Measurements from ENCODE around the gene DYNLRB2. TPM values are rescaled to one million over a fixed set of nuclear protein-coding genes. Genes with fewer than 3 reads are reported as not detected.

The DYNLRB2 gene
- total and polyA plus RNA-seq, 2 experiments from 2014 or later = not detected

DNA sequence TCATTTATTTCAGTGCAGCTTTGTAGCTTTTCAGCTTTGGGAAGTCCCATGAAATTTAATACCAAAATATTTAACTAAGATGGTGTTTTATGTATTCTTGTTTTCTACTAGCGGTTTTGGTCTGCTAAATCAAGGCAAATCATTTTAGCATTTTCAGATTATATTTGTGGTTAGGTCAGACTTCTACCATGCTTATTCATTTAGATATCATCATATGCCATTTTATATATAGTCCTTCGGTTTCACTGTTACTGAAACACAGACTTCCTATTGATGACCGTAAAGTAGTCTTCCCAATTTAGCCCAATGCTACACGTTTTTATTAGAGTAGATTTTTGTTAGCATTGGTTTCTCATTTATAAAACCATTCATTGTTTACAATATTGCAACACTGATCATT lies 5.5 kb downstream of the DYNLRB2 start (continued):
- no peak for TF ChIP-seq ZNF114 (CRISPR knock-in tag; IDR thresholded peaks at IDR 0.05)

DNA sequence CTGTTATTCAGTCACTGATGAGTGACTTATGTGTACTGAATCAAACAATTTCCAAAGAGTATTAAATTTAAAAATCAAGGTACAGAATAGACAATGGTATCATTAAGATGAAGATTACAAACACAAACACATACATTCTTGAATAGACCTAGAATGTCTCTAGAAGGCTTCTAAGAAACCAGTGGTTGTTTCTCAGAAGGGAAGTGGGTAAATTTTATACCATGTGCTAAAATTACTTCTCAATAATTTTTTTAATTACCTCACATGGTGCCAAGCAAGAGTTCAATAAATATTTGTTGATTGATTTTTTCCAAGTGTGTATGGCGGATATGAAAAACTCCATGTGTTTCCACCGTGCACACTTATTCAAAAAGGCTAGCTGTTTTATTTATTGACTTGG lies 6.4 kb downstream of the DYNLRB2 start:
- H3K9me3 Mint-ChIP-seq = no peaks in the 10 kb centered on the region
- Histone ChIP-seq H3K36me3 (ENCODE audit: insufficient read depth) (no peaks in the 10 kb centered on the region), H3K9me2 (ENCODE audit: insufficient read depth) (no peaks in the 10 kb centered on the region), H3K27me3 (ENCODE audit: insufficient read depth) (0 out of 2 replicates have a peak, but pooled peaks cover 3% of the 10 kb centered on the region), H3K4me1 (ENCODE audit: insufficient read depth) (no peaks in the 10 kb centered on the region), H3K4me2 (no peak overlapping the region), H4K20me1 (replicated peaks; ENCODE audit: insufficient read depth) (no peaks in the 10 kb centered on the region), H2AFZ (no peak overlapping the region), H3F3A (replicated peaks; ENCODE audit: low read depth) (no peaks in the 10 kb centered on the region), H3K4me3 (no peak overlapping the region), H3K79me2 (replicated peaks; ENCODE audit: insufficient read depth) (no peaks in the 10 kb centered on the region), H3K27ac (ENCODE audit: low read depth) (no peak overlapping the region)
- peaks cover 2% of the 10 kb centered on the region for H3K27me3 Mint-ChIP-seq (ENCODE audit: insufficient read depth, low read depth, poor library complexity)
- TF ChIP-seq NANOG (IDR thresholded peaks at IDR 0.05; ENCODE audit: borderline replicate concordance) (no peak), JUNB (IDR thresholded peaks at IDR 0.05; ENCODE audit: unreplicated experiment) (no peak), ZNF114 (CRISPR knock-in tag; IDR thresholded peaks at IDR 0.05) (no peak), STAT1 (IDR thresholded peaks at IDR 0.05; ENCODE audit: unreplicated experiment) (no peak), CREB1 (CRISPR knock-in tag; IDR thresholded peaks at IDR 0.05; ENCODE audit: low read depth) (no peak), POLR2AphosphoS5 (IDR thresholded peaks at IDR 0.05; ENCODE audit: low read depth) (no peak), EZH2 (IDR thresholded peaks at IDR 0.05; ENCODE audit: low read depth, unreplicated experiment) (no peak), EZH2phosphoT487 (IDR thresholded peaks at IDR 0.05; ENCODE audit: unreplicated experiment) (no peak), ZNF331 (CRISPR knock-in tag; IDR thresholded peaks at IDR 0.05; ENCODE audit: low read depth) (no peak)
- TF ChIP-seq, protein P1, sequence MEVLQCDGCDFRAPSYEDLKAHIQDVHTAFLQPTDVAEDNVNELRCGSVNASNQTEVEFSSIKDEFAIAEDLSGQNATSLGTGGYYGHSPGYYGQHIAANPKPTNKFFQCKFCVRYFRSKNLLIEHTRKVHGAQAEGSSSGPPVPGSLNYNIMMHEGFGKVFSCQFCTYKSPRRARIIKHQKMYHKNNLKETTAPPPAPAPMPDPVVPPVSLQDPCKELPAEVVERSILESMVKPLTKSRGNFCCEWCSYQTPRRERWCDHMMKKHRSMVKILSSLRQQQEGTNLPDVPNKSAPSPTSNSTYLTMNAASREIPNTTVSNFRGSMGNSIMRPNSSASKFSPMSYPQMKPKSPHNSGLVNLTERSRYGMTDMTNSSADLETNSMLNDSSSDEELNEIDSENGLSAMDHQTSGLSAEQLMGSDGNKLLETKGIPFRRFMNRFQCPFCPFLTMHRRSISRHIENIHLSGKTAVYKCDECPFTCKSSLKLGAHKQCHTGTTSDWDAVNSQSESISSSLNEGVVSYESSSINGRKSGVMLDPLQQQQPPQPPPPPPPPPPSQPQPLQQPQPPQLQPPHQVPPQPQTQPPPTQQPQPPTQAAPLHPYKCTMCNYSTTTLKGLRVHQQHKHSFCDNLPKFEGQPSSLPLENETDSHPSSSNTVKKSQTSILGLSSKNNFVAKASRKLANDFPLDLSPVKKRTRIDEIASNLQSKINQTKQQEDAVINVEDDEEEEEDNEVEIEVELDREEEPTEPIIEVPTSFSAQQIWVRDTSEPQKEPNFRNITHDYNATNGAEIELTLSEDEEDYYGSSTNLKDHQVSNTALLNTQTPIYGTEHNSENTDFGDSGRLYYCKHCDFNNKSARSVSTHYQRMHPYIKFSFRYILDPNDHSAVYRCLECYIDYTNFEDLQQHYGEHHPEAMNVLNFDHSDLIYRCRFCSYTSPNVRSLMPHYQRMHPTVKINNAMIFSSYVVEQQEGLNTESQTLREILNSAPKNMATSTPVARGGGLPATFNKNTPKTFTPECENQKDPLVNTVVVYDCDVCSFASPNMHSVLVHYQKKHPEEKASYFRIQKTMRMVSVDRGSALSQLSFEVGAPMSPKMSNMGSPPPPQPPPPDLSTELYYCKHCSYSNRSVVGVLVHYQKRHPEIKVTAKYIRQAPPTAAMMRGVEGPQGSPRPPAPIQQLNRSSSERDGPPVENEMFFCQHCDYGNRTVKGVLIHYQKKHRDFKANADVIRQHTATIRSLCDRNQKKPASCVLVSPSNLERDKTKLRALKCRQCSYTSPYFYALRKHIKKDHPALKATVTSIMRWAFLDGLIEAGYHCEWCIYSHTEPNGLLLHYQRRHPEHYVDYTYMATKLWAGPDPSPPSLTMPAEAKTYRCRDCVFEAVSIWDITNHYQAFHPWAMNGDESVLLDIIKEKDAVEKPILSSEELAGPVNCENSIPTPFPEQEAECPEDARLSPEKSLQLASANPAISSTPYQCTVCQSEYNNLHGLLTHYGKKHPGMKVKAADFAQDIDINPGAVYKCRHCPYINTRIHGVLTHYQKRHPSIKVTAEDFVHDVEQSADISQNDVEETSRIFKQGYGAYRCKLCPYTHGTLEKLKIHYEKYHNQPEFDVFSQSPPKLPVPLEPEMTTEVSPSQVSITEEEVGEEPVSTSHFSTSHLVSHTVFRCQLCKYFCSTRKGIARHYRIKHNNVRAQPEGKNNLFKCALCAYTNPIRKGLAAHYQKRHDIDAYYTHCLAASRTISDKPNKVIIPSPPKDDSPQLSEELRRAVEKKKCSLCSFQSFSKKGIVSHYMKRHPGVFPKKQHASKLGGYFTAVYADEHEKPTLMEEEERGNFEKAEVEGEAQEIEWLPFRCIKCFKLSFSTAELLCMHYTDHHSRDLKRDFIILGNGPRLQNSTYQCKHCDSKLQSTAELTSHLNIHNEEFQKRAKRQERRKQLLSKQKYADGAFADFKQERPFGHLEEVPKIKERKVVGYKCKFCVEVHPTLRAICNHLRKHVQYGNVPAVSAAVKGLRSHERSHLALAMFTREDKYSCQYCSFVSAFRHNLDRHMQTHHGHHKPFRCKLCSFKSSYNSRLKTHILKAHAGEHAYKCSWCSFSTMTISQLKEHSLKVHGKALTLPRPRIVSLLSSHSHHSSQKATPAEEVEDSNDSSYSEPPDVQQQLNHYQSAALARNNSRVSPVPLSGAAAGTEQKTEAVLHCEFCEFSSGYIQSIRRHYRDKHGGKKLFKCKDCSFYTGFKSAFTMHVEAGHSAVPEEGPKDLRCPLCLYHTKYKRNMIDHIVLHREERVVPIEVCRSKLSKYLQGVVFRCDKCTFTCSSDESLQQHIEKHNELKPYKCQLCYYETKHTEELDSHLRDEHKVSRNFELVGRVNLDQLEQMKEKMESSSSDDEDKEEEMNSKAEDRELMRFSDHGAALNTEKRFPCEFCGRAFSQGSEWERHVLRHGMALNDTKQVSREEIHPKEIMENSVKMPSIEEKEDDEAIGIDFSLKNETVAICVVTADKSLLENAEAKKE (CRISPR knock-in tag; IDR thresholded peaks at IDR 0.05) = no peak
- TF ChIP-seq, protein P2, sequence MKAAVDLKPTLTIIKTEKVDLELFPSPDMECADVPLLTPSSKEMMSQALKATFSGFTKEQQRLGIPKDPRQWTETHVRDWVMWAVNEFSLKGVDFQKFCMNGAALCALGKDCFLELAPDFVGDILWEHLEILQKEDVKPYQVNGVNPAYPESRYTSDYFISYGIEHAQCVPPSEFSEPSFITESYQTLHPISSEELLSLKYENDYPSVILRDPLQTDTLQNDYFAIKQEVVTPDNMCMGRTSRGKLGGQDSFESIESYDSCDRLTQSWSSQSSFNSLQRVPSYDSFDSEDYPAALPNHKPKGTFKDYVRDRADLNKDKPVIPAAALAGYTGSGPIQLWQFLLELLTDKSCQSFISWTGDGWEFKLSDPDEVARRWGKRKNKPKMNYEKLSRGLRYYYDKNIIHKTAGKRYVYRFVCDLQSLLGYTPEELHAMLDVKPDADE (IDR thresholded peaks at IDR 0.05) = no peak
- TF ChIP-seq, protein P3, sequence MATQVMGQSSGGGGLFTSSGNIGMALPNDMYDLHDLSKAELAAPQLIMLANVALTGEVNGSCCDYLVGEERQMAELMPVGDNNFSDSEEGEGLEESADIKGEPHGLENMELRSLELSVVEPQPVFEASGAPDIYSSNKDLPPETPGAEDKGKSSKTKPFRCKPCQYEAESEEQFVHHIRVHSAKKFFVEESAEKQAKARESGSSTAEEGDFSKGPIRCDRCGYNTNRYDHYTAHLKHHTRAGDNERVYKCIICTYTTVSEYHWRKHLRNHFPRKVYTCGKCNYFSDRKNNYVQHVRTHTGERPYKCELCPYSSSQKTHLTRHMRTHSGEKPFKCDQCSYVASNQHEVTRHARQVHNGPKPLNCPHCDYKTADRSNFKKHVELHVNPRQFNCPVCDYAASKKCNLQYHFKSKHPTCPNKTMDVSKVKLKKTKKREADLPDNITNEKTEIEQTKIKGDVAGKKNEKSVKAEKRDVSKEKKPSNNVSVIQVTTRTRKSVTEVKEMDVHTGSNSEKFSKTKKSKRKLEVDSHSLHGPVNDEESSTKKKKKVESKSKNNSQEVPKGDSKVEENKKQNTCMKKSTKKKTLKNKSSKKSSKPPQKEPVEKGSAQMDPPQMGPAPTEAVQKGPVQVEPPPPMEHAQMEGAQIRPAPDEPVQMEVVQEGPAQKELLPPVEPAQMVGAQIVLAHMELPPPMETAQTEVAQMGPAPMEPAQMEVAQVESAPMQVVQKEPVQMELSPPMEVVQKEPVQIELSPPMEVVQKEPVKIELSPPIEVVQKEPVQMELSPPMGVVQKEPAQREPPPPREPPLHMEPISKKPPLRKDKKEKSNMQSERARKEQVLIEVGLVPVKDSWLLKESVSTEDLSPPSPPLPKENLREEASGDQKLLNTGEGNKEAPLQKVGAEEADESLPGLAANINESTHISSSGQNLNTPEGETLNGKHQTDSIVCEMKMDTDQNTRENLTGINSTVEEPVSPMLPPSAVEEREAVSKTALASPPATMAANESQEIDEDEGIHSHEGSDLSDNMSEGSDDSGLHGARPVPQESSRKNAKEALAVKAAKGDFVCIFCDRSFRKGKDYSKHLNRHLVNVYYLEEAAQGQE (IDR thresholded peaks at IDR 0.05; ENCODE audit: unreplicated experiment) = no peak
- TF ChIP-seq, protein P4, sequence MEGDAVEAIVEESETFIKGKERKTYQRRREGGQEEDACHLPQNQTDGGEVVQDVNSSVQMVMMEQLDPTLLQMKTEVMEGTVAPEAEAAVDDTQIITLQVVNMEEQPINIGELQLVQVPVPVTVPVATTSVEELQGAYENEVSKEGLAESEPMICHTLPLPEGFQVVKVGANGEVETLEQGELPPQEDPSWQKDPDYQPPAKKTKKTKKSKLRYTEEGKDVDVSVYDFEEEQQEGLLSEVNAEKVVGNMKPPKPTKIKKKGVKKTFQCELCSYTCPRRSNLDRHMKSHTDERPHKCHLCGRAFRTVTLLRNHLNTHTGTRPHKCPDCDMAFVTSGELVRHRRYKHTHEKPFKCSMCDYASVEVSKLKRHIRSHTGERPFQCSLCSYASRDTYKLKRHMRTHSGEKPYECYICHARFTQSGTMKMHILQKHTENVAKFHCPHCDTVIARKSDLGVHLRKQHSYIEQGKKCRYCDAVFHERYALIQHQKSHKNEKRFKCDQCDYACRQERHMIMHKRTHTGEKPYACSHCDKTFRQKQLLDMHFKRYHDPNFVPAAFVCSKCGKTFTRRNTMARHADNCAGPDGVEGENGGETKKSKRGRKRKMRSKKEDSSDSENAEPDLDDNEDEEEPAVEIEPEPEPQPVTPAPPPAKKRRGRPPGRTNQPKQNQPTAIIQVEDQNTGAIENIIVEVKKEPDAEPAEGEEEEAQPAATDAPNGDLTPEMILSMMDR (conservative IDR thresholded peaks at IDR 0.05; ENCODE audit: low read depth in 2 of 2) = no peak
- DNase-seq (ENCODE audit: low spot score) = no peak
- no peak overlapping the region for H3K27ac Mint-ChIP-seq
- no peaks in the 10 kb centered on the region for H3K4me1 Mint-ChIP-seq
- H3K4me3 Mint-ChIP-seq = no peak overlapping the region
- no peak for ATAC-seq
- no peaks in the 10 kb centered on the region for H3K36me3 Mint-ChIP-seq (ENCODE audit: low read depth)
